IMR-90 (cell line): Measurements from ENCODE around the gene GAMT. TPM values are rescaled to one million over a fixed set of nuclear protein-coding genes. Genes with fewer than 3 reads are reported as not detected.
A peak's percentile ranks its signal among the peaks of the same experiment; 100 is the strongest.

Experiments used
- ATAC-seq: fragments of 200-7000 bp; cut with Tn5 transposase; 2 replicates; pipeline ENCODE4 v1.9.1; 2020; ENCODE audit warnings: low read depth, mild to moderate bottlenecking, moderate library complexity
- BruUV-seq: library from RNA; stranded (reverse); fragments of 400-500 nt; replicated peaks from 2 replicates; lab custom pipeline; 2021; lab: Mats Ljungman, UMichigan
- CTCF ChIA-PET: fragments of 300-600 bp; formaldehyde crosslinking; extraction: SDS; loops from one replicate; lab custom pipeline; 2021; ENCODE audit warnings: antibody characterized with exemption; lab: Yijun Ruan, JAX
- POLR2A ChIA-PET: fragments of 300-600 bp; sonication (Branson Sonifier 250); formaldehyde crosslinking; loops from one replicate; lab custom pipeline; 2022; ENCODE audit warnings: antibody characterized with exemption; ENCODE audit not compliant: unreplicated experiment; lab: Charles Lee
- DNase-seq: peaks from one replicate; pipeline ENCODE4 v3.0.0; 2013
- H2AFZ ChIP-seq: replicated peaks from 2 replicates; pipeline ENCODE3; 2013; ENCODE audit warnings: low read length, mild to moderate bottlenecking; ENCODE audit not compliant: poor library complexity
- H2AK5ac ChIP-seq: 2 replicates; pipeline ENCODE4 v1.6.1; 2013; ENCODE audit warnings: low read depth, low read length, inconsistent platforms
- H2AK9ac ChIP-seq: replicated peaks from 2 replicates; pipeline ENCODE3; 2013; ENCODE audit warnings: mild to moderate bottlenecking, low read depth, low read length, moderate library complexity; ENCODE audit not compliant: poor library complexity
- H2BK120ac ChIP-seq: 2 replicates; pipeline ENCODE4 v1.6.1; 2013; ENCODE audit warnings: low read depth, low read length, inconsistent platforms
- H2BK15ac ChIP-seq: 3 replicates; pipeline ENCODE4 v1.6.1; 2013; ENCODE audit warnings: low read depth, low read length, inconsistent platforms
- H2BK20ac ChIP-seq: 2 replicates; pipeline ENCODE4 v1.6.1; 2013; ENCODE audit warnings: low read depth, mild to moderate bottlenecking, inconsistent platforms, low read length, moderate library complexity
- H2BK5ac ChIP-seq: 2 replicates; pipeline ENCODE4 v1.6.1; 2013; ENCODE audit warnings: mild to moderate bottlenecking, low read depth, low read length, inconsistent platforms; ENCODE audit not compliant: poor library complexity, severe bottlenecking
- H3K14ac ChIP-seq: replicated peaks from 2 replicates; pipeline ENCODE4 v1.6.1; 2013; ENCODE audit warnings: low read depth, low read length, inconsistent platforms
- H3K18ac ChIP-seq: 2 replicates; pipeline ENCODE4 v1.6.1; 2013; ENCODE audit warnings: low read depth, low read length, control low read depth
- H3K23ac ChIP-seq: 2 replicates; pipeline ENCODE4 v1.6.1; 2013; ENCODE audit warnings: low read depth, low read length, inconsistent platforms
- H3K27ac ChIP-seq: 2 replicates; pipeline ENCODE4 v1.5.1; 2013; ENCODE audit warnings: mild to moderate bottlenecking, control low read depth, low read length; ENCODE audit not compliant: insufficient read depth
- H3K27me3 ChIP-seq: 2 replicates; pipeline ENCODE4 v1.6.1; 2013; ENCODE audit warnings: low read length; ENCODE audit not compliant: control insufficient read depth, insufficient read depth
- H3K36me3 ChIP-seq: 2 replicates; pipeline ENCODE4 v1.6.1; 2013; ENCODE audit warnings: low read length, mixed read lengths; ENCODE audit not compliant: control insufficient read depth, insufficient read depth
- H3K4ac ChIP-seq: 2 replicates; pipeline ENCODE4 v1.6.1; 2013; ENCODE audit warnings: low read depth, low read length, inconsistent platforms
- H3K4me1 ChIP-seq: 2 replicates; pipeline ENCODE4 v1.6.1; 2013; ENCODE audit warnings: low read length, mixed read lengths; ENCODE audit not compliant: control insufficient read depth, insufficient read depth
- H3K4me2 ChIP-seq: 2 replicates; pipeline ENCODE4 v1.6.1; 2013; ENCODE audit warnings: low read depth, mild to moderate bottlenecking, control low read depth, low read length, moderate library complexity
- H3K4me3 ChIP-seq: 2 replicates; pipeline ENCODE4 v1.5.1; 2013; ENCODE audit warnings: low read depth, mild to moderate bottlenecking, control low read depth, low read length, moderate library complexity; ENCODE audit not compliant: insufficient read depth
- H3K56ac ChIP-seq: 2 replicates; pipeline ENCODE4 v1.6.1; 2013; ENCODE audit warnings: low read length, inconsistent platforms; ENCODE audit not compliant: insufficient read depth; ENCODE audit errors: extremely low read depth
- H3K79me1 ChIP-seq, 2 experiments: 2 replicates each; pipeline ENCODE4 v1.6.1; 2013; ENCODE audit warnings: low read length in 2 of 2, inconsistent platforms in 1 of 2, low read depth in 1 of 2
- H3K9ac ChIP-seq: 2 replicates; pipeline ENCODE4 v1.6.1; 2013; ENCODE audit warnings: low read depth, low read length, control low read depth
- H3K9me1 ChIP-seq: 2 replicates; pipeline ENCODE4 v1.6.1; 2013; ENCODE audit warnings: low read length, inconsistent platforms; ENCODE audit not compliant: insufficient read depth
- H3K9me3 ChIP-seq: 2 replicates; pipeline ENCODE4 v1.6.1; 2013; ENCODE audit warnings: low read length; ENCODE audit not compliant: control insufficient read depth, insufficient read depth
- H4K20me1 ChIP-seq: 2 replicates; pipeline ENCODE4 v1.6.1; 2013; ENCODE audit warnings: low read length, inconsistent platforms; ENCODE audit not compliant: insufficient read depth
- H4K5ac ChIP-seq: 2 replicates; pipeline ENCODE4 v1.6.1; 2013; ENCODE audit warnings: mild to moderate bottlenecking, low read depth, low read length, control low read depth
- H4K8ac ChIP-seq, 2 experiments: 2 replicates each; pipeline ENCODE4 v1.6.1; 2013; ENCODE audit warnings: low read depth in 2 of 2, low read length in 2 of 2, control low read depth in 1 of 2, inconsistent platforms in 1 of 2
- H4K91ac ChIP-seq: 2 replicates; pipeline ENCODE4 v1.6.1; 2013; ENCODE audit warnings: low read depth, low read length, inconsistent platforms; ENCODE audit not compliant: insufficient read depth
- BHLHE40 ChIP-seq: fragments of 150-350 bp; IDR thresholded peaks from 2 replicates; pipeline ENCODE4 v1.6.1; 2016; ENCODE audit warnings: mild to moderate bottlenecking, low read depth, low read length
- CEBPB ChIP-seq: IDR thresholded peaks from 2 replicates; pipeline ENCODE4 v1.6.1; 2012; ENCODE audit warnings: low read depth, low read length, improper control_type of control experiment
- CHD1 ChIP-seq: IDR thresholded peaks from 2 replicates; pipeline ENCODE4 v1.6.1; 2012; ENCODE audit warnings: low read depth, low read length, improper control_type of control experiment
- CTCF ChIP-seq: conservative IDR thresholded peaks from 2 replicates; pipeline ENCODE4 v1.5.1; 2012; ENCODE audit warnings: mild to moderate bottlenecking, low read depth, low read length, improper control_type of control experiment
- ELK1 ChIP-seq: fragments of 150-350 bp; IDR thresholded peaks from 2 replicates; pipeline ENCODE4 v1.6.1; 2016; ENCODE audit warnings: low read depth, mild to moderate bottlenecking, low read length, moderate library complexity, borderline replicate concordance
- FOS ChIP-seq: fragments of 150-350 bp; IDR thresholded peaks from 2 replicates; pipeline ENCODE4 v1.6.1; 2016; ENCODE audit warnings: low read depth, low read length
- MAFK ChIP-seq: IDR thresholded peaks from 2 replicates; pipeline ENCODE4 v1.6.1; 2012; ENCODE audit warnings: low read depth, low read length, improper control_type of control experiment
- MAZ ChIP-seq: IDR thresholded peaks from 2 replicates; pipeline ENCODE4 v1.6.1; 2012; ENCODE audit warnings: low read depth, mild to moderate bottlenecking, low read length, improper control_type of control experiment, moderate library complexity, borderline replicate concordance
- MXI1 ChIP-seq: IDR thresholded peaks from 2 replicates; pipeline ENCODE4 v1.6.1; 2012; ENCODE audit warnings: low read depth, mild to moderate bottlenecking, low read length, moderate library complexity, borderline replicate concordance
- NFE2L2 ChIP-seq: fragments of 150-350 bp; IDR thresholded peaks from 2 replicates; pipeline ENCODE4 v1.6.1; 2016; ENCODE audit warnings: low read depth, mild to moderate bottlenecking, low read length
- POLR2A ChIP-seq: IDR thresholded peaks from 2 replicates; pipeline ENCODE4 v1.6.1; 2012; ENCODE audit warnings: mild to moderate bottlenecking, low read depth, low read length
- RAD21 ChIP-seq: IDR thresholded peaks from 2 replicates; pipeline ENCODE4 v1.6.1; 2012; ENCODE audit warnings: low read length, improper control_type of control experiment
- RCOR1 ChIP-seq: IDR thresholded peaks from 2 replicates; pipeline ENCODE4 v1.6.1; 2012; ENCODE audit warnings: mild to moderate bottlenecking, low read length, improper control_type of control experiment; ENCODE audit not compliant: insufficient replicate concordance
- RFX5 ChIP-seq: IDR thresholded peaks from 2 replicates; pipeline ENCODE4 v1.8.0; 2012; ENCODE audit warnings: low read depth, mild to moderate bottlenecking, low read length, moderate library complexity
- USF2 ChIP-seq: fragments of 150-350 bp; IDR thresholded peaks from 2 replicates; pipeline ENCODE4 v1.6.1; 2017; ENCODE audit warnings: mild to moderate bottlenecking, antibody characterized with exemption, low read length, low read depth
- WGBS, 2 experiments: methylation state at CpG; one replicate each; pipeline versions ENCODE4 v1.1.5 to v1.1.7; 2013; ENCODE audit warnings: missing lambda C conversion rate in 2 of 2; ENCODE audit not compliant: insufficient read length in 1 of 2; ENCODE audit errors: extremely low coverage in 2 of 2; 5-methylcytosine and 5-hydroxymethylcytosine counted together
- dilution Hi-C: fragments of 300-500 bp; cut with HindIII; formaldehyde crosslinking; loops from one replicate; pipeline ENCODE4 v1.14.3; 2018; ENCODE audit warnings: low sequenced_read_pairs; ENCODE audit not compliant: unreplicated experiment
- in situ Hi-C: fragments of 300-500 bp; cut with MboI; formaldehyde crosslinking; loops from 3 replicates; pipeline ENCODE4 v1.14.3; 2019; ENCODE audit warnings: low sequenced_read_pairs, inconsistent platforms, mixed read lengths
- intact Hi-C: fragments of 100-400 bp; cut with micrococcal nuclease; formaldehyde crosslinking; loops from 2 replicates; pipeline ENCODE4 v1.10.0; 2022
- polyA plus RNA-seq, 3 experiments: library from polyadenylated mRNA; depleted of rRNA; stranded (reverse); fragments of >200 nt; gene quantifications; 2 replicates each; pipeline ENCODE4 v1.2.3, GENCODE V29; 2012; ENCODE audit warnings: low replicate concordance in 1 of 3
- total RNA-seq: library from RNA; depleted of rRNA; stranded (reverse); fragments of >200 nt; gene quantifications from 2 replicates; pipeline ENCODE4 v1.2.3, GENCODE V29; 2012

Gene GAMT
- total and polyA plus RNA-seq, 2 of the 4 experiments (the other 2 are of a cell fraction) = 22.8 to 51.8 TPM

- Histone ChIP-seq H2AFZ (peak overlapping the region; percentile 66), H3K18ac (no peak overlapping the region), H2BK20ac (no peak overlapping the region), H2BK120ac (no peak overlapping the region; the same call in 1 of the 2 replicates), H3K36me3 (peaks cover 56% of the 10 kb centered on the region), H4K20me1 (peaks cover 3% of the 10 kb centered on the region; the same call in 1 of the 2 replicates), H3K14ac (no peak overlapping the region), H3K79me1 (peaks cover 2 to 15% of the 10 kb centered on the region in 2 experiments; a peak in 3 of 4 replicates), H3K4ac (no peak overlapping the region), H4K5ac (no peak overlapping the region), H4K91ac (no peak overlapping the region), H3K27me3 (no peaks in the 10 kb centered on the region), H3K9me3 (no peaks in the 10 kb centered on the region), H3K23ac (no peak overlapping the region), H3K4me1 (peaks cover 9% of the 10 kb centered on the region), H3K4me3 (no peak overlapping the region), H2AK9ac (peak overlapping the region; percentile 18), H3K27ac (0 out of 2 replicates have a peak overlapping the region, but pooled peaks have one; percentile 7), H2AK5ac (no peak overlapping the region), H3K4me2 (no peak overlapping the region), H3K9ac (no peak overlapping the region), H2BK5ac (peak overlapping the region; percentile 34), H2BK15ac (no peak overlapping the region), H3K9me1 (peaks cover 3% of the 10 kb centered on the region; the same call in 1 of the 2 replicates), H4K8ac (no peak overlapping the region), H3K56ac (no peak overlapping the region)
- DNase-seq = peak; percentile 66
- intact Hi-C loops = no loop called here
- in situ Hi-C loops = no loop called here
- dilution Hi-C loops = no loop called here
- ChIA-PET CTCF (no interaction called here), POLR2A (no interaction called here)
- 62% methylated on average over 10 of the region's 22 CpGs; no CpG with 5 or more reads in 1 of the 2 experiments for WGBS, 2 experiments
- ATAC-seq = peak; percentile 83
- BruUV-seq = no TSS peak
- TF ChIP-seq CEBPB (no peak), RAD21 (no peak), CHD1 (no peak), CTCF (no peak), NFE2L2 (no peak), MXI1 (no peak), MAFK (no peak), USF2 (no peak), RCOR1 (no peak), FOS (no peak), BHLHE40 (no peak), MAZ (no peak), POLR2A (no peak), ELK1 (no peak), RFX5 (no peak)
Observed at GRCh38 chr19:1373534-1374249, 27.6 kb downstream of the GAMT start.
